Measurements from ENCODE around the gene P2RX2.

DNA sequence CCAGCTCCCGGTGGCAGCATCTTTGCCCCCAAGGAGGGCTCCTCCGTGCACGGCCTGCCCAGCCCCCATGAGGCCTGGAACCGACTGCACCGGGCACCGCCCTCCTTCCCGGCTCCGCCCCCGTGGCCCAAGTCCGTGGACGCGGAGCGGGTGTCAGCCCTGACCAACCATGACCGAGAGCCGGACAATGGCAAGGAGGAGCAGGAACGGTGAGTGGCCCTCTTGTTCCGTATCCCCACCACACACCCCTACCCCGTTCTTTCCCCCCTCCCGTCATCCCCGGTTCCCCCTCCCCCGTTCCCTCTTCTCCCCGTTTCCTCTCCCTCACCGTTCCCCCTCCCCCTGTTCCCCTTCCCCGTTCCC is 36.5 kb upstream of the P2RX2 start:
- TF ChIP-seq CTCF (IDR thresholded peaks at IDR 0.05) (no peak), POLR2AphosphoS5 (IDR thresholded peaks at IDR 0.05; ENCODE audit: insufficient read depth in 1 of 2, low read depth in 1 of 2) (peak in 1 of 2 donors; percentile 9)
